SU-DHL-6 (cell line): ENCODE data around the gene OXTR.

Experiments used
- CTCF ChIP-seq: fragments of 200-600 bp; sonication (generic); IDR thresholded peaks from one replicate; pipeline ENCODE4 v1.5.1; 2017; ENCODE audit warnings: antibody characterized with exemption, mild to moderate bottlenecking, low read length, moderate library complexity; ENCODE audit not compliant: insufficient read depth, poor library complexity, severe bottlenecking
- EZH2phosphoT487 ChIP-seq: fragments of 200-600 bp; sonication (generic), shearing (Covaris generic); conservative IDR thresholded peaks from 2 replicates; pipeline ENCODE4 v1.6.1; 2018; ENCODE audit warnings: mild to moderate bottlenecking, antibody characterized with exemption, low read length, moderate library complexity, mixed read lengths

- peak; percentile 29 for TF ChIP-seq CTCF
- TF ChIP-seq EZH2phosphoT487 = no peak
These were observed 66.9 kb downstream of the OXTR start for GRCh38 chr3:8702560-8702959.
